Right lobe of liver (tissue), 4 donors: ENCODE results near the gene NOS2.

Experiments
- CTCF ChIP-seq, 4 donors: fragments of 200-600 bp in 3 of 4; fragments of 450-650 bp in 1 of 4; IDR thresholded peaks; one replicate each; pipeline versions ENCODE4 v1.5.1 to v1.8.0; 2016 to 2022; ENCODE audit warnings: antibody characterized with exemption in 4 of 4, mild to moderate bottlenecking in 2 of 4
- POLR2A ChIP-seq: fragments of 450-650 bp; IDR thresholded peaks from one replicate; pipeline ENCODE4 v1.6.1; 2017; ENCODE audit warnings: antibody characterized with exemption, mild to moderate bottlenecking
- donor health status: DM: no; HTN: no; CAD: no.
- donor health status: DM: no; HTN: no; CAD: no.
- donor health status: DM: no; HTN: yes; CAD: no.

- TF ChIP-seq CTCF (IDR thresholded peaks at IDR 0.05) (no peak), POLR2A (no peak)
These were observed 45.8 kb downstream of the NOS2 start for GRCh38 chr17:27754549-27754948.
